GM12891 (cell line): ENCODE data around the gene RALGPS1.

Experiments used
- DNase-seq: peaks from one replicate; pipeline ENCODE4 v3.0.0; 2011; ENCODE audit warnings: low spot score; ENCODE audit not compliant: insufficient read length
- FAIRE-seq: peaks from 2 replicates; lab custom pipeline; 2011; peaks lifted over from hg19 to GRCh38; lab: Jason Lieb, UNC
- PAX5 ChIP-seq: IDR thresholded peaks from 2 replicates; pipeline ENCODE4 v1.6.1; 2011; ENCODE audit warnings: low read length, moderate library complexity, mild to moderate bottlenecking; ENCODE audit not compliant: insufficient read depth, severe bottlenecking
- POLR2A ChIP-seq: IDR thresholded peaks from 2 replicates; pipeline ENCODE4 v1.6.1; 2011; ENCODE audit warnings: low read depth, low read length, control low read depth
- POLR2AphosphoS5 ChIP-seq: IDR thresholded peaks from 2 replicates; pipeline ENCODE4 v1.6.1; 2011; ENCODE audit warnings: low read depth, low read length, control low read depth
- POU2F2 ChIP-seq: IDR thresholded peaks from 2 replicates; pipeline ENCODE4 v1.6.1; 2011; ENCODE audit warnings: low read depth, mild to moderate bottlenecking, control low read depth, low read length, moderate library complexity
- SPI1 ChIP-seq: IDR thresholded peaks from 2 replicates; pipeline ENCODE4 v1.6.1; 2011; ENCODE audit warnings: low read depth, low read length, control low read depth
- TAF1 ChIP-seq: IDR thresholded peaks from 2 replicates; pipeline ENCODE4 v1.6.1; 2011; ENCODE audit warnings: low read depth, low read length, control low read depth

The RALGPS1 gene

DNA sequence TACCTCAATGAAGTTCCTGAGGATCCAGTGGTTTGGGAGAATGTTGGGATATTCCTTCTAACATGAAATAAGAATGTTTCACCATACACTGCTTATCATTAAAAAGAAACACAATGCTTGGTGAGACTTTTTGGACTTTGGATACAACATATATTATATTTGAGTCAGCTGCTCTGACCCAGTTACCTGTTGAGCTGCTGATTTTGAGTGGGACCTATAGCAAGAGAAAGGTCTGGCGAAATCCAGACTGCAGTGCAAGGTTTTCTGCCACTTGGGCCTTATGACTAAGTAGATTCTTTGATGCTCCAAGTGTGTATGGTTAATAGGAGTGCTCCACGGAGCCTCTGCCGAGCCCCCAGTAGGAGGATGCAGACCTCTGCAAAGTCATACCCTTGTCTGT is 10.0 kb upstream of the RALGPS1 start:
- TF ChIP-seq POLR2A, result no peak
- no peak for TF ChIP-seq SPI1
- TF ChIP-seq POU2F2, result no peak
- no peak for TF ChIP-seq PAX5
- TF ChIP-seq POLR2AphosphoS5, result no peak
- no peak for TF ChIP-seq TAF1
- FAIRE-seq (no peak), DNase-seq (no peak)

DNA sequence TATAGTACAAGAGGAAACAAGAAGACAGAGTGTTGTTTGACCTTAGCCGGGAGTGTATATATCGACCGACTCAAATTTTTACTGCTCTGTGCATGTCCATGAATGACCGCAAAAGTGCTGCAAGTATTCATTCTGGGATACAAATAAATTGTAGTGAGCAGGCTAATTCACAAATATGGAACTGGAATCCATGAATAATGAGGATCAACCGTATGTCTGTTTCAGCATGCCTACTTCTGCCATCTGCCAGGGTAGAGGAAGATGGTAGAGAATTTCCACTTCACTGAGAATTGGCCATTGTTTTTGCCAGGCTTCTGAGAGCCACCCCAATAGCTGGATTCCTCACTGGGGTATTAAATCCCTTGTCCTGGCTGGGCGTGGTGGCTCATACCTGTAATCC is 8.5 kb upstream of the RALGPS1 start:
- DNase-seq, result no peak
- FAIRE-seq, result no peak
- TF ChIP-seq POLR2AphosphoS5 (no peak), POU2F2 (no peak), SPI1 (no peak), PAX5 (no peak), POLR2A (no peak), TAF1 (no peak)

DNA sequence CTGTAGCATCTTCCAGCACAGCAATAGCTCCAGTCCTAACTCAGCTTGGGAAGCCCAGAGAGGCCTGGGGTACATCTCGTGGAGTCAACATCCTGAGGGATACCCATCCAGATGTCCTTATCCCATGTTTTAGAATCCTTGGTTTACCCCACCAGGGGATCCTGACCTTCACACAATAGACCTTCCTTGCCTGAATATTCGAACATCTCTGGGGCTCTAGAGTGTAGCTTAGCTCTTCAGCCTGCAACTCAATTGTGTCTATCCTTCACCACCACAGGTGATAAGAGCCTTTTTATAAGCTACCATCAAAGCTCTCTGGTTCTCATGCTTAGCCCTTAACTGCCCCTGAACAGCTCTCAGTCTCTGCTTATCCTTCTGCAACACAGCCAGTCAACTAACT is 7.5 kb upstream of the RALGPS1 start:
- FAIRE-seq (no peak), DNase-seq (no peak)
- TF ChIP-seq POU2F2 (no peak), SPI1 (no peak), TAF1 (no peak), POLR2A (no peak), PAX5 (no peak), POLR2AphosphoS5 (no peak)

DNA sequence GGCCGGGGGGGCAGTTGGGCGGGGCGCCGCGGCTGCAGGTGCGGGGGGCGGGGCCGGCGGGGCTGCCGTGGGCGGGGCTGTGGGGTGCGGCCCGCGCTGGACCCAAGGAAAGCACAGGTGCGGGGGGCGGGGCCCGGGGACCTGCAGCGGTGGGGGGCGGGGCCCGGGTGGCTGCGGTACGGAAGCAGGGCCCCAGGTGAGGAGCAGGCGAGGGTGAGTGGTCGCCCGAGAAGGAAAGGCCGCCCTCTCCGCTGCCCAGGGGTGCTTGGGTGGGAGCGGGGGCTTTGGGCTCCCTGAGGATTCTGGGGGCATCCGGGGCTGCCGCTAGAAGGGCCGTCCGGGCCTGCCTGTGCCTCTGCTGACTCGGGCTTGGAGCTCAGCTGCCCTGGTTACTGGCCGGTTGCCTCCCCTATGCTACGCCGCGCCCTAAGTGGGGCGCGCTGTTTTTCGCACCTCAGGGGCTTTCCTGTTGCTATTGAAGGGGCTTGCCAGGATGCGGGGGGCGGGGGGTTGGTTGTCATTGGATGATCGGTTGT is 767 bp downstream of the RALGPS1 start:
- TF ChIP-seq POLR2A, result no peak
- TF ChIP-seq TAF1, result no peak
- no peak for TF ChIP-seq POLR2AphosphoS5
- no peak for TF ChIP-seq SPI1
- TF ChIP-seq PAX5, result no peak
- no peak for TF ChIP-seq POU2F2
- peak; percentile 23 for FAIRE-seq
- DNase-seq, result peak; percentile 37

DNA sequence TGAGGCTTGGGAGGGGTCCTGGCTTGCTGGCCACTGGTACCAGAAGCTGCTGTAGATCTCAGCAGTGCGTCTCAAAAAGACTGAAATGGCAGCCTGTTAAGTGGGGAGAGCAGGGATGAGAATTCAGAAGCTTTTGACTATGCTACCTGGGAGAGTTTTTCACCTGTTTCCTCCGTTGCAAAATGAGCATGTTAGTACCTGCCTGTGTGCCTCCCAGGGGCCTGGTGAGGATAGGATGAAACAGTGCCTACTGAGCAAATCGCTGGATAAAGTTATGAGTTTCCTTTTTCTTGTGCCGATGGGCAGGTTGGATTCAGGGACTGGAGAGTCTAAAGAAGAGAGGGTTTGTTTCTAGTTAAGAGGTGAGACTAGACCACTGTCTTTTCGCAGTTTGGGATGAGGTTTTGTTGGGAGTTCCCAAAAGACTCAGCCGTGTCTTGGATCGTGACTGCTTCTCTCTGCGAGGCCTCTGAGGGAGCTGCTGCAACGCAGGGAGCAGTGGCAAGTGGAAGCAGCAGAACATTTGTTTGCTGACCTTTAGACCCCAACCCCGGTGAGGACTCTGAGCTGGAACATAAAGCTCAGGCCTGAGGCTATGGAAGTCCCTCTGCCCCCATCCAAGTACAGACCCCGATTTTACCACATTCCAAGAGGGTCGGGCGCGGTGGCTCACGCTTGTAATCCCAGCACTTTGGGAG is 1.4 kb downstream of the RALGPS1 start:
- FAIRE-seq, result no peak
- DNase-seq, result no peak

DNA sequence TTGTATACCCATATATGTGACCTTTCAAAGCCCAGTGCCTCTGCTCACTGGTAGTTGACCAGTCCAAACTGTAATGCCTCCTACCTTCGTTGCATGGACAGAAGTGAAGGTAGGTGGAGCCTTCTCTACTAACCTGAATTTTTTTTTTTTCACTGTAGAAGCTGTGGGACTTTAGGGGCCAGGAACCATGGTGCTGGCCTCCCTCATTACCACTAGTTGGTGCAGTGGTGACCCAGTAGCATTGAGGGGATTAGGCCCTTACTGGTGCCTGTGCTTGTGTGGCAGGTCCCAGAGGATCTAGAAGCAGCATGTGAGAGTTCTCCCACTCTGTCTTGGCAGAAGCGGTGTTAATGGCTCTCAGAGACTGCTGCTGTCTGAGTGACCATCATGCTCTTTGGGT is 2.3 kb downstream of the RALGPS1 start:
- no peak for DNase-seq
- no peak for TF ChIP-seq SPI1
- no peak for TF ChIP-seq POU2F2
- TF ChIP-seq TAF1, result no peak
- TF ChIP-seq PAX5, result no peak
- TF ChIP-seq POLR2A, result no peak
- TF ChIP-seq POLR2AphosphoS5, result no peak
- FAIRE-seq, result no peak

More for the DNA sequence above, 1.4 kb downstream of the RALGPS1 start:
- TF ChIP-seq POLR2A (no peak), TAF1 (no peak), SPI1 (no peak), PAX5 (no peak), POLR2AphosphoS5 (no peak), POU2F2 (no peak)

DNA sequence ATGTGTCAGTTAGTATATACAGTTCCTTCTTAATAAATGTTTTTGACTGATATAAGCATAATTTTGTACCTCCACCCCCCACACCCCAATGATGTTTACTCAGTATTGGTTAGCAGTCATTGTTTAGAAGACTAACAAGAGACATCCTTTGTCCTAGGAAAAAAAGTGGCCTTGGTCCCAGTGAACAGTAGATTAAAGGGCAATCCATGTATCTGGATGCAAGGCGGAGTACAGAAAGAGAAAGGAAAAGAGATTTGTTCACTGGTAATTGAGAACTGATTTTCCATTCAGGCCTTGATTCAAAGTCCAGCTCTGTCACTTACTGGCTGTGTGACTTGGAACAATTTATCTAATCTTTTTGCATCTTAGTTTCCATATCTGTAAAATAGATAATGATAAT is 4.6 kb downstream of the RALGPS1 start:
- TF ChIP-seq TAF1 (no peak), PAX5 (no peak), SPI1 (no peak), POU2F2 (no peak), POLR2A (no peak), POLR2AphosphoS5 (no peak)
- no peak for FAIRE-seq
- no peak for DNase-seq

DNA sequence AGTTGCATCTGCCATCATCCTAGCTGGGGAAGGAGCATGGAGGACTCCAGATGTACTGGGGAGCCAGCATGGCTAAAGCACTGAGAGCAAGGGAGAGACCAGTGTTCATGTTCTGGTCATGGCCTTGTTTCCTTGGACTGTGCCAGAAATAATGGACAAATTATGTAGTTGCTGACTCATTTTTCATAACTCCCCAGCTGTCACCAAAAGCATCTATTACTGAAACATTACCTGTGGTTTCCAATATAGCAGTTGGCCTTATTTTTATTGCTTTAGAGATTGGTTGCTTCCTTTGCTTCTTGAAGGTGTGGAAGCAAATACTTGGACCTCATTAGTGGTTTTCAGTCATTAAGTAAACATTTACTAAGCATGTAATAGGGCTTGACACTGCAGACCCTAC is 11.3 kb downstream of the RALGPS1 start:
- no peak for DNase-seq
- FAIRE-seq, result no peak
- TF ChIP-seq SPI1 (no peak), TAF1 (no peak), POLR2A (no peak), POLR2AphosphoS5 (no peak), PAX5 (no peak), POU2F2 (no peak)

DNA sequence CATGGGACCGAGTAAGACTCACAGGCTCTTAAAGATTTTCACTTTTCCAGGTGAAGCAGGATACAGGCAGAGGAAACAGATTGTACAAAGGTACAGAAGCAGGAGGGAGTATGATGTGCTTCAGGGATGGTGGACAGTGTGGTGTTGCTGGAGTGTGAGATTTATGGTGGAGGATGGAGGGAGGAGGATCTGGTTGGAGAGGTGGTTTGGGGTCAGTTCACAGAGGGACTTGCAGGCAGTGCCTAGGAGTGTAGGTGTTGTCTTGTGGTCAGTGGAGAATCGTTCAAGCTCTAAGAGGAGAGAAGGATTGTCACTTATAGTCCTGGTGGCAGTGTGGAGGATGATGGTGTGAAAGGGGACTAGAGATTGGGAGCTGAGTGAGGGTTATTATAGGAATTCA is 11.8 kb downstream of the RALGPS1 start:
- no peak for TF ChIP-seq POLR2A
- no peak for TF ChIP-seq SPI1
- no peak for TF ChIP-seq TAF1
- TF ChIP-seq POLR2AphosphoS5, result no peak
- DNase-seq (no peak), FAIRE-seq (no peak)

DNA sequence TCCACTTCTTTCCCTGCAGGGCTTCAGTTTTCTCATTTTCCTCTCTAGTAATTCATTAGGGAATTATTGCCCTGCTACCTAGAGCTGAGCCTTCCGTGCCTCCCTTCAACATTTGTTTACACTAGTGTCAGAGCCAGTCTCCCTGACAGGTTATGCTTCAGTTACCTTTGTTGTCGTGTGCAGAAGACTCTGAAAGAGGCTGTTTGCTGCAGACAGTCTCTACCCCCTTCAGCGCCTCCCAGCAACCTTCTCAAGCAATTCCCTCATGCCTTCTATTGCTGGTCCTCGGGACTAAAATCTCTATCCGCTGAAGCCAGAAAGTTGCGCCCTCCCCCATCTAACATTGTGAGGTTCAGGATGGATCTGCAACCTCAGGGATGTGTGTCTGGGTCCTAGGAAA is 12.8 kb downstream of the RALGPS1 start:
- FAIRE-seq, result no peak
- TF ChIP-seq SPI1 (no peak), POU2F2 (no peak), POLR2A (no peak), TAF1 (no peak), POLR2AphosphoS5 (no peak), PAX5 (no peak)
- DNase-seq, result no peak

DNA sequence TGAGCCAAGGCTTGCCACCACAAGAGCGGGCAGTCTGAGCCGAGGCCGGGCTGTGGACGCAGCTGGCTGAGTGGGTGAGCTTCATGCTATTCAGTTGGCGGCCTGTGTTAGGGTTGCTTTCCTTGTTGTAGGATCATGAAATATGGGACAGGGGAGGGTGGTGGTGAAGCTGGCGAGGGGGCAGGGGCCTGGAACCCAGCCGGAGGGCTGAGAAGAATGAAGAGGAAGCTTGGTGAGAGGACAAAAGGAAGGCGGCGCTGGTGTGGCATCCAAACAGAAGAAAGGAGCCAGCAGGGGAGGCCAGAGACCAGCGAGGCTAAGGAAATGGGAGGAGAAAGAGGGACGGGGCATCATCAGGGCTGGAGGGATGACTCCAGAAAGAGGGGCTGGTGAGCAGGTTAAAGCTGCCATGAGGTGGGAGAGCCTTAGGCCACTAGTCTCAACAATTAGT is 18.3 kb downstream of the RALGPS1 start:
- DNase-seq (no peak), FAIRE-seq (no peak)
- no peak for TF ChIP-seq SPI1
- no peak for TF ChIP-seq POLR2A
